Tongue (tissue), 2 donors: ENCODE measurements around the gene RPL29. TPM values are rescaled to one million over a fixed set of nuclear protein-coding genes. Genes with fewer than 3 reads are reported as not detected.

Experiments used
- DNase-seq: peaks from one replicate; pipeline ENCODE4 v3.0.0-alpha.2; 2015
- total RNA-seq: library from RNA; depleted of rRNA; stranded (reverse); fragments of >200 nt; gene quantifications from one replicate; pipeline ENCODE4 v1.2.3, GENCODE V29; 2014

Gene RPL29
- total RNA-seq, 1 donor from 2014 or later, result 1,069 TPM

- peak; percentile 86 for DNase-seq
Observed at GRCh38 chr3:51982838-51983577, 12.7 kb downstream of the RPL29 start, which contains the start of gene ACY1. TSS of gene ACY1 (plus strand) at chr3:51983535. CDS start at chr3:51984065, 530 bp downstream.

- DNase-seq, result no peak
Observed at GRCh38 chr3:51982352-51982837, 13.3 kb downstream of the RPL29 start.

- DNase-seq, result no peak
Observed at GRCh38 chr3:51980253-51980652, 15.4 kb downstream of the RPL29 start.

GRCh38 chr3:51978143-51978502 is 17.6 kb downstream of the RPL29 start:
- DNase-seq, result no peak

- DNase-seq, result no peak
Observed at GRCh38 chr3:51977446-51978142, 18.1 kb downstream of the RPL29 start.

GRCh38 chr3:51975852-51976549 is 19.7 kb downstream of the RPL29 start:
- DNase-seq, result peak; percentile 86

- DNase-seq, result peak; percentile 81
Observed at GRCh38 chr3:51974963-51975851, 20.5 kb downstream of the RPL29 start, which contains the start of gene ABHD14A. TSS of gene ABHD14A (plus strand) at chr3:51975064. CDS start at chr3:51975136, 72 bp downstream.

- no peak for DNase-seq
Observed at GRCh38 chr3:51974277-51974962, 21.3 kb downstream of the RPL29 start.

GRCh38 chr3:51971350-51971749 is 24.3 kb downstream of the RPL29 start:
- no peak for DNase-seq

- DNase-seq, result no peak
Observed at GRCh38 chr3:51970606-51971300, 24.9 kb downstream of the RPL29 start.

GRCh38 chr3:51969841-51970240 is 25.9 kb downstream of the RPL29 start:
- no peak for DNase-seq

- DNase-seq, result no peak
Observed at GRCh38 chr3:51968883-51969678, 26.6 kb downstream of the RPL29 start.

- peak; percentile 64 for DNase-seq
Observed at GRCh38 chr3:51968170-51968775, 27.4 kb downstream of the RPL29 start.

GRCh38 chr3:51967384-51968169 is 28.1 kb downstream of the RPL29 start, which contains the start of gene PCBP4:
TSS of gene PCBP4 (minus strand) at chr3:51967454. CDS start at chr3:51961240, 6,214 bp downstream.
- DNase-seq, result peak; percentile 84

- no peak for DNase-seq
Observed at GRCh38 chr3:51966922-51967383, 28.7 kb downstream of the RPL29 start.

GRCh38 chr3:51966486-51966885 is 29.2 kb downstream of the RPL29 start:
- no peak for DNase-seq

GRCh38 chr3:51966016-51966415 is 29.7 kb downstream of the RPL29 start:
- no peak for DNase-seq

GRCh38 chr3:51964521-51964920 is 31.2 kb downstream of the RPL29 start:
- DNase-seq, result no peak
